NB4 (cell line): Measurements from ENCODE around the gene SPAG5.
"Not testable (repeated sequence)": the region's sequence is repeated elsewhere in the genome, so short reads cannot be mapped to it uniquely, and the experiment has no call there.

ENCODE experiments used
- MYC ChIP-seq: IDR thresholded peaks from 2 replicates; pipeline ENCODE4 v1.6.1; 2011; ENCODE audit warnings: low read depth, low read length
- POLR2A ChIP-seq: IDR thresholded peaks from 2 replicates; pipeline ENCODE4 v1.6.1; 2011; ENCODE audit warnings: mild to moderate bottlenecking; ENCODE audit not compliant: insufficient read length; ENCODE audit errors: extremely low read depth
- TF ChIP-seq, protein P1 (sequence below): IDR thresholded peaks from one replicate; pipeline ENCODE4 v1.5.1; 2012; ENCODE audit warnings: low read depth, low read length
- TF ChIP-seq, protein P2 (sequence below): IDR thresholded peaks from 2 replicates; pipeline ENCODE4 v1.6.1; 2011; ENCODE audit warnings: low read depth, low read length

DNA sequence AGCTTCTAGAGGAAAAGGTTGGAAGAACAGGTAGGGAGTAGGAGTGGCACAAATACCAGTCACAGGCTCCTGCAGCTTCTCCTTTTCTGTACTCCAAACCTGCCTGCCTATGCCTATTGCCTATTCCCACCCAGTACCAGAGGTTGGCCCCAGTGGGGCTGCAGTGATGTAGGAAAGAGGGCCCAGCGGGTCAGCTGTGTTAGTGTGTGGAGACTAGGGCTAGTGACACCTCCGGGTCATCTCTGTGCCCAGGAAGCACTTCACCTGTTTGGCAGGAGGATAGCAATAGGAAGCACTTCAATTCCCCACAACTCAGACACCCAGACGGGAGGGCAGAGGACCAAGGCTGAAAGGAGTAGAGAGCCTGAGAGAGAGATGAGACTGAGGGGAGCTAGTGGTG, 22.8 kb downstream of the SPAG5 start:
- TF ChIP-seq, protein P1, sequence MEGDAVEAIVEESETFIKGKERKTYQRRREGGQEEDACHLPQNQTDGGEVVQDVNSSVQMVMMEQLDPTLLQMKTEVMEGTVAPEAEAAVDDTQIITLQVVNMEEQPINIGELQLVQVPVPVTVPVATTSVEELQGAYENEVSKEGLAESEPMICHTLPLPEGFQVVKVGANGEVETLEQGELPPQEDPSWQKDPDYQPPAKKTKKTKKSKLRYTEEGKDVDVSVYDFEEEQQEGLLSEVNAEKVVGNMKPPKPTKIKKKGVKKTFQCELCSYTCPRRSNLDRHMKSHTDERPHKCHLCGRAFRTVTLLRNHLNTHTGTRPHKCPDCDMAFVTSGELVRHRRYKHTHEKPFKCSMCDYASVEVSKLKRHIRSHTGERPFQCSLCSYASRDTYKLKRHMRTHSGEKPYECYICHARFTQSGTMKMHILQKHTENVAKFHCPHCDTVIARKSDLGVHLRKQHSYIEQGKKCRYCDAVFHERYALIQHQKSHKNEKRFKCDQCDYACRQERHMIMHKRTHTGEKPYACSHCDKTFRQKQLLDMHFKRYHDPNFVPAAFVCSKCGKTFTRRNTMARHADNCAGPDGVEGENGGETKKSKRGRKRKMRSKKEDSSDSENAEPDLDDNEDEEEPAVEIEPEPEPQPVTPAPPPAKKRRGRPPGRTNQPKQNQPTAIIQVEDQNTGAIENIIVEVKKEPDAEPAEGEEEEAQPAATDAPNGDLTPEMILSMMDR: not testable (repeated sequence)
- TF ChIP-seq POLR2A, MYC: not testable (repeated sequence)
- TF ChIP-seq, protein P2, sequence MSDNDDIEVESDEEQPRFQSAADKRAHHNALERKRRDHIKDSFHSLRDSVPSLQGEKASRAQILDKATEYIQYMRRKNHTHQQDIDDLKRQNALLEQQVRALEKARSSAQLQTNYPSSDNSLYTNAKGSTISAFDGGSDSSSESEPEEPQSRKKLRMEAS: not testable (repeated sequence)
